GM18951 (cell line): ENCODE measurements around the gene S1PR5.

Source experiments
- POLR2A ChIP-seq: IDR thresholded peaks from 4 replicates; pipeline ENCODE4 v1.6.1; 2011; ENCODE audit warnings: mild to moderate bottlenecking; ENCODE audit not compliant: insufficient read length, insufficient read depth; ENCODE audit errors: extremely low read depth
- in situ Hi-C: fragments of 300-500 bp; cut with MboI; formaldehyde crosslinking; loops from one replicate; pipeline ENCODE4 v1.12.0; 2022; ENCODE audit warnings: low sequenced_read_pairs, mixed read lengths, inconsistent platforms; ENCODE audit not compliant: unreplicated experiment

The S1PR5 gene

GRCh38 chr19:10516064-10516385 is 1.2 kb downstream of the S1PR5 start:
- in situ Hi-C loops: no loop called here

DNA sequence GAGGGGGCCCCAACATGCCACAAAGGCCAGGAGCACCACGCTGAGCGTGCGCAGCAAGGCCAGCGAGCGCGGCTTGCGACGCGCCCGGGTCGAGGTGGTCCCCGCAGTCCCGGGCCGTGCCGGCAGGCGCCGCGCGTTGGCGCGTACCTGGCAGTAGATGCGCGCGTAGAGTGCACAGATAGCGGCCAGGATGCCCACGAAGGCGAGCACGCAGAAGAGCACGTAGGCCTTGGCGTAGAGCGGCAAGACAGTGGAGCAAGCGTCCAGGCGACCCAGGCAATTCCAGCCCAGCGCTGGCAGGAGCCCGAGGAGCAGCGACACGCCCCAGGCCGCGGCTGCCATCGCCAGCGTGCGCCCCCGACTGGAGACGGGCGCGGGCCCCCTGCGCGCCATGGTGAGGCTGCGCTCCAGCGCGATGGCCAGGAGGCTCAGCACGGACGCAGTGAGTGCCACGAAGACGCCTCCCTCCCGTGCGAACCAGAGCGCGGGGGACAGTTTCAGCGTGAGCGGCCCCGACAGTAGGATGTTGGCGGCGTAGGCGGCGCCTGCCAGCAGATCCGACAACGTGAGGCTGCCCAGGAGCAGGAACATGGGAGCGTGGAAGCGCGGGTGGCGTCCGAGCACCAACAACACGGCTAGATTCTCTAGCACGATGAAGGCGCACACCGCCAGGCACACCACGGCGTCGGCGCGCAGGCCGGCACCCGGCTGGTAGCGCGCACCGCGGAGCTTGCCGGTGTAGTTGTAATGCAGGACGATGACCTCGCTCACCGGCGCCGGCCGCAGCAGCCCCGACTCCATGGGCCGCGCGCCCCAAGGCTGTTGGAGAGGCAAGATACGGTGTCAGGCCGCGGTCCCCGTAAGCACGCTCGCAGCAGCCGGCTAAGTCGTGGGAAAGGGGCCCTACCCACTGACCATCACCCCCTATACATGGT is 2.8 kb downstream of the S1PR5 start:
- in situ Hi-C loops: no loop called here
- TF ChIP-seq POLR2A: no peak

More at GRCh38 chr19:10516064-10516385, 1.2 kb downstream of the S1PR5 start:
- TF ChIP-seq POLR2A: no peak

- in situ Hi-C loops: no loop called here
- TF ChIP-seq POLR2A: no peak
Measured at GRCh38 chr19:10513223-10513622, 4.0 kb downstream of the S1PR5 start.

- TF ChIP-seq POLR2A: no peak
- in situ Hi-C loops: no loop called here
Measured at GRCh38 chr19:10510301-10510802, 6.9 kb downstream of the S1PR5 start.

- no peak for TF ChIP-seq POLR2A
- in situ Hi-C loops: no loop called here
Measured at GRCh38 chr19:10508707-10509106, 8.5 kb downstream of the S1PR5 start.

GRCh38 chr19:10508036-10508435 is 9.2 kb downstream of the S1PR5 start:
- in situ Hi-C loops: no loop called here
- TF ChIP-seq POLR2A: no peak

GRCh38 chr19:10505583-10506229 is 11.5 kb downstream of the S1PR5 start:
- in situ Hi-C loops: no loop called here
- TF ChIP-seq POLR2A: no peak

- in situ Hi-C loops: no loop called here
- TF ChIP-seq POLR2A: no peak
Measured at GRCh38 chr19:10503002-10503789, 14.1 kb downstream of the S1PR5 start, which contains the start of gene KEAP1. TSS of gene KEAP1 (minus strand) at chr19:10503356. CDS start at chr19:10500033, 3,323 bp downstream.

- in situ Hi-C loops: no loop called here
- TF ChIP-seq POLR2A: peak; percentile 93
Measured at GRCh38 chr19:10502524-10503001, 14.7 kb downstream of the S1PR5 start.

GRCh38 chr19:10501971-10502523 is 15.2 kb downstream of the S1PR5 start:
- in situ Hi-C loops: no loop called here

DNA sequence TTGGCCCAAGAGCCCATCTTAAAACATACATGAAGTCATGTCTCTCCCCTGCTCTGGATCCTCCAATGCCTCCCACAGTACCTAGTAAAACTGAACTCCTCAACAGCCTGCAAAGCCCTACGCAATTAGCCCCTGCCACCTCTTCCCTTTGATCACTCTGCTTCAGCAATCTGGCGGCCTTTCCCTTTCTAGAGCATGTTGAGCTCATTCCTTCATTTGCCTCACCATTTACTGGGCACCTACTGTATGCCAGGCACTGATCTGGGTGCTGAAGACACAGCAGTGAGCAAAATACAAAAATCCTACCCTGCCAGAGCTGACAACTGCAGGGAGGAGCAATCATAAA is 17.0 kb downstream of the S1PR5 start:
- TF ChIP-seq POLR2A: no peak
- in situ Hi-C loops: no loop called here

More at GRCh38 chr19:10501971-10502523, 15.2 kb downstream of the S1PR5 start:
- TF ChIP-seq POLR2A: no peak

DNA sequence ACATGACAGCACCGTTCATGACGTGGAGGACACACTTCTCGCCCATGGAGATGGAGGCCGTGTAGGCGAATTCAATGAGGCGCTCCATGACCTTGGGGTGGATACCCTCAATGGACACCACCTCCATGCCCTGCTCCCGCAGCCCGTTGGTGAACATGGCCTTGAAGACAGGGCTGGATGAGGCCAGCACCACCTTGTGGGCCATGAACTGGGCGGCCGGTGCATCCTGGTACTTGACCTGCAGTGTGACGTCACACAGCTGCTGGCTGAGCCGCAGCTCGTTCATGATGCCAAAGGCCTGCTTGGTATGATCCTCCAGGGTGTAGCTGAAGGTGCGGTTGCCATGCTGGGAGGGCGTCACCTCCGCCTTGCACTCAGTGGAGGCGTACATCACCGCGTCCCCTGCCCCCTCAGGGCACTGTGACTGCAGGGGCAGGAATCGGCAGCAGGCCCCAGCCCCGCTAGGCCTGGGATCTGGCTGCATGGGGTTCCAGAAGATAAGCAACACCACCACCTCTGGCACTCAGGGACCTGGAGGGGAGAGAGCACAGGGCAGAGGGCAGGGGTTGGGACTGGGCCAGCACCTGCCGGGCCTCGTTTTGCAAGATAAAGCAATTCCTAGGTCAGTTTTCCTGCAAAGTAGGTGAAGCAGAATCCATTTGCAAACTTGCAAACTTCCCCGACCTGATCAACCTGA is 17.5 kb downstream of the S1PR5 start:
- peak; percentile 22 for TF ChIP-seq POLR2A
- in situ Hi-C loops: no loop called here

DNA sequence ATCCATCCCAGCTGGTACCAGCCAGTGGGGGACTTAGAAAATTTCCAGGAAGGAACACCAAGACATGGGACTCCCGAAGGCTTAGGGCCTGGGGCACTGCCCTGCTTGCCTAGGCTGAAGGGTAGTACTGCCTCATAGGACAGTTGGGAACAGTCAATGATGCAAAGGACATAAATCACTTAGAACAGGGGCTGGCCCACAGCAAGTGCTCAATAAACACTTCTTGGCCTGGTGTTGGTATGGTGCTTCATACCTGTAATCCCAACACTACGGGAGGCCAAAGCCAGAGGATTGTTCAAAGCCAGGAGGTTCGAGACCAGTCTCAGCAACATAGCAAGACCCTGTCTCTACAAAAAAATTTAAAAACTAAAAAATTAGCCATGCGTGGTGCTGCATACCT is 19.9 kb downstream of the S1PR5 start:
- TF ChIP-seq POLR2A: no peak
- in situ Hi-C loops: no loop called here
